Vagina (tissue), 2 donors: ENCODE data around the gene JHY.

ENCODE experiments used
- CTCF ChIP-seq, 3 experiments: fragments of 450-650 bp in 2 of 3; fragments of 200-600 bp in 1 of 3; sonication (generic) in 1 of 3; IDR thresholded peaks; one replicate each; pipeline ENCODE4 v1.5.1; 2017 to 2019; ENCODE audit warnings: antibody characterized with exemption in 3 of 3, mild to moderate bottlenecking in 2 of 3, moderate library complexity in 2 of 3
- POLR2A ChIP-seq, 2 donors: fragments of 450-650 bp; IDR thresholded peaks; one replicate each; pipeline ENCODE4 v1.6.1; 2017; ENCODE audit warnings: antibody characterized with exemption in 2 of 2, mild to moderate bottlenecking in 2 of 2, moderate library complexity in 2 of 2

DNA sequence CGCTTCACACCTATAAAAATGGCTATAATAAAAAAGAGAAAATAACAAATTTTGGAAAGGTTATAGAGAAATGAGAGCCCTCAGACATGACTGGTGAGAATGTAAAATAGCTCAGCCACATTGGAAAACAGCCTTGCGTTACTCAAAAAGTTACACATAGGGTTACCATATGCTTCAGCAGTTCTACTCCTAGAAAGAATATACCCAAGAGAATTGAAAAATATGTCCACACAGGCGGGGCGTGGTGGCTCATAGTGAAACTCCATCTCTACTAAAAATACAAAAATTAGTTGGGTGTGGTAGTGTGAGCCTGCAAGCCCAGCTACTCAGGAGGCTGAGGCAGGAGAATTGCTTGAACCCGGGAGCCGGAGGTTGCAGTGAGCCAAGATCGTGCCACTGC, 7.6 kb upstream of the JHY start:
- TF ChIP-seq CTCF (IDR thresholded peaks at IDR 0.05) (no peak), POLR2A (IDR thresholded peaks at IDR 0.05) (no peak)
